HEK293 (cell line): ENCODE measurements around the gene SCAANT1.
A peak's percentile ranks its signal among the peaks of the same experiment; 100 is the strongest.

ENCODE experiments used
- HIC1 ChIP-seq: fragments of 450-650 bp; formaldehyde crosslinking; IDR thresholded peaks from 2 replicates; pipeline ENCODE4 v1.5.1; 2016; ENCODE audit warnings: missing biosample characterization, missing genetic modification characterization
- KLF1 ChIP-seq: fragments of 450-650 bp; formaldehyde crosslinking; IDR thresholded peaks from 2 replicates; pipeline ENCODE4 v1.5.1; 2016; ENCODE audit warnings: missing biosample characterization, missing genetic modification characterization
- KLF10 ChIP-seq: fragments of 450-650 bp; IDR thresholded peaks from 2 replicates; pipeline ENCODE4 v1.5.1; 2018; ENCODE audit warnings: missing biosample characterization, mild to moderate bottlenecking, missing genetic modification characterization
- PRDM10 ChIP-seq: fragments of 450-650 bp; formaldehyde crosslinking; IDR thresholded peaks from 2 replicates; pipeline ENCODE4 v1.5.1; 2016; ENCODE audit warnings: missing biosample characterization, missing genetic modification characterization
- SCRT2 ChIP-seq: fragments of 450-650 bp; formaldehyde crosslinking; IDR thresholded peaks from 2 replicates; pipeline ENCODE4 v1.5.1; 2016; ENCODE audit warnings: missing biosample characterization, missing genetic modification characterization
- TSHZ1 ChIP-seq: fragments of 450-650 bp; formaldehyde crosslinking; IDR thresholded peaks from 2 replicates; pipeline ENCODE4 v1.5.1; 2016; ENCODE audit warnings: missing biosample characterization, missing genetic modification characterization, borderline replicate concordance
- WT1 ChIP-seq: fragments of 450-650 bp; formaldehyde crosslinking; IDR thresholded peaks from 2 replicates; pipeline ENCODE4 v1.5.1; 2016; ENCODE audit warnings: missing biosample characterization, missing genetic modification characterization
- ZBTB10 ChIP-seq: fragments of 450-650 bp; formaldehyde crosslinking; IDR thresholded peaks from 2 replicates; pipeline ENCODE4 v1.5.1; 2016; ENCODE audit warnings: missing biosample characterization, missing genetic modification characterization
- ZBTB21 ChIP-seq: fragments of 450-650 bp; formaldehyde crosslinking; IDR thresholded peaks from 2 replicates; pipeline ENCODE4 v1.5.1; 2017; ENCODE audit warnings: missing biosample characterization, missing genetic modification characterization
- ZBTB48 ChIP-seq: fragments of 450-650 bp; formaldehyde crosslinking; IDR thresholded peaks from 2 replicates; pipeline ENCODE4 v1.5.1; 2016; ENCODE audit warnings: missing biosample characterization, missing genetic modification characterization
- ZBTB7A ChIP-seq: fragments of 450-650 bp; formaldehyde crosslinking; IDR thresholded peaks from 2 replicates; pipeline ENCODE4 v1.5.1; 2016; ENCODE audit warnings: low read depth, missing biosample characterization, missing genetic modification characterization
- ZFP37 ChIP-seq: fragments of 450-650 bp; formaldehyde crosslinking; IDR thresholded peaks from 2 replicates; pipeline ENCODE4 v1.5.1; 2016; ENCODE audit warnings: missing biosample characterization, missing genetic modification characterization
- ZNF133 ChIP-seq: fragments of 450-650 bp; formaldehyde crosslinking; IDR thresholded peaks from 2 replicates; pipeline ENCODE4 v1.5.1; 2016; ENCODE audit warnings: missing biosample characterization, missing genetic modification characterization
- ZNF155 ChIP-seq: fragments of 450-650 bp; formaldehyde crosslinking; IDR thresholded peaks from 2 replicates; pipeline ENCODE4 v1.5.1; 2016; ENCODE audit warnings: missing biosample characterization, missing genetic modification characterization
- ZNF169 ChIP-seq: fragments of 450-650 bp; formaldehyde crosslinking; IDR thresholded peaks from 2 replicates; pipeline ENCODE4 v1.5.1; 2016; ENCODE audit warnings: missing biosample characterization, missing genetic modification characterization
- ZNF202 ChIP-seq: fragments of 450-650 bp; formaldehyde crosslinking; IDR thresholded peaks from 2 replicates; pipeline ENCODE4 v1.5.1; 2016; ENCODE audit warnings: missing biosample characterization, missing genetic modification characterization, borderline replicate concordance
- ZNF211 ChIP-seq: fragments of 450-650 bp; formaldehyde crosslinking; IDR thresholded peaks from 2 replicates; pipeline ENCODE4 v1.5.1; 2016; ENCODE audit warnings: low read depth, missing biosample characterization, missing genetic modification characterization
- ZNF223 ChIP-seq: fragments of 450-650 bp; formaldehyde crosslinking; IDR thresholded peaks from 2 replicates; pipeline ENCODE4 v1.5.1; 2016; ENCODE audit warnings: missing biosample characterization, missing genetic modification characterization
- ZNF335 ChIP-seq: fragments of 450-650 bp; formaldehyde crosslinking; conservative IDR thresholded peaks from 2 replicates; pipeline ENCODE4 v1.5.1; 2016; ENCODE audit warnings: missing biosample characterization, missing genetic modification characterization
- ZNF350 ChIP-seq: fragments of 450-650 bp; formaldehyde crosslinking; IDR thresholded peaks from 2 replicates; pipeline ENCODE4 v1.5.0; 2017; ENCODE audit warnings: missing biosample characterization, mild to moderate bottlenecking, missing genetic modification characterization
- ZNF37A ChIP-seq: fragments of 450-650 bp; IDR thresholded peaks from 2 replicates; pipeline ENCODE4 v1.5.1; 2018; ENCODE audit warnings: missing biosample characterization, missing genetic modification characterization
- ZNF501 ChIP-seq: fragments of 450-650 bp; formaldehyde crosslinking; IDR thresholded peaks from 2 replicates; pipeline ENCODE4 v1.5.1; 2016; ENCODE audit warnings: missing biosample characterization, missing genetic modification characterization
- ZNF514 ChIP-seq: fragments of 450-650 bp; formaldehyde crosslinking; IDR thresholded peaks from 2 replicates; pipeline ENCODE4 v1.5.1; 2016; ENCODE audit warnings: missing biosample characterization, missing genetic modification characterization
- ZNF610 ChIP-seq: fragments of 450-650 bp; formaldehyde crosslinking; IDR thresholded peaks from 2 replicates; pipeline ENCODE4 v1.5.1; 2016; ENCODE audit warnings: missing biosample characterization, missing genetic modification characterization, borderline replicate concordance
- ZNF76 ChIP-seq: fragments of 450-650 bp; formaldehyde crosslinking; IDR thresholded peaks from 2 replicates; pipeline ENCODE4; 2016; ENCODE audit warnings: low read depth, missing biosample characterization, missing genetic modification characterization, borderline replicate concordance
- ZNF776 ChIP-seq: fragments of 450-650 bp; formaldehyde crosslinking; IDR thresholded peaks from 2 replicates; pipeline ENCODE4 v1.5.0; 2017; ENCODE audit warnings: missing biosample characterization, missing genetic modification characterization, borderline replicate concordance
- ZNF777 ChIP-seq: fragments of 450-650 bp; formaldehyde crosslinking; IDR thresholded peaks from 2 replicates; pipeline ENCODE4 v1.5.1; 2017; ENCODE audit warnings: missing biosample characterization, missing genetic modification characterization, borderline replicate concordance
- ZNF791 ChIP-seq: fragments of 450-650 bp; formaldehyde crosslinking; IDR thresholded peaks from 2 replicates; pipeline ENCODE4 v1.5.1; 2016; ENCODE audit warnings: missing biosample characterization, missing genetic modification characterization
- ZSCAN16 ChIP-seq: fragments of 450-650 bp; formaldehyde crosslinking; IDR thresholded peaks from 2 replicates; pipeline ENCODE4 v1.5.1; 2016; ENCODE audit warnings: missing biosample characterization, missing genetic modification characterization

SCAANT1 gene

GRCh38 chr3:63863150-63864007 lies 48.8 kb downstream of the SCAANT1 start, which contains the start of the genes ATXN7 and THOC7 (continued):
- TF ChIP-seq ZNF776 (tag by site-specific recombination) (no peak), KLF1 (tag by site-specific recombination) (0 out of 2 replicates have a peak, but pooled peaks have one; percentile 17), ZNF169 (tag by site-specific recombination) (no peak), PRDM10 (tag by site-specific recombination) (no peak), ZBTB21 (tag by site-specific recombination) (no peak), ZFP37 (tag by site-specific recombination) (no peak), ZNF223 (tag by site-specific recombination) (no peak), ZNF610 (tag by site-specific recombination) (no peak), ZBTB10 (tag by site-specific recombination) (no peak), ZNF350 (no peak), ZNF777 (tag by site-specific recombination) (peak; percentile 55; the same call in 1 of the 2 replicates), ZNF211 (tag by site-specific recombination) (no peak), ZNF76 (peak; percentile 94), ZNF335 (peak; percentile 80), ZNF501 (tag by site-specific recombination) (no peak), KLF10 (no peak), HIC1 (no peak), ZSCAN16 (tag by site-specific recombination) (no peak), ZBTB48 (tag by site-specific recombination) (no peak), ZNF791 (no peak), ZNF133 (tag by site-specific recombination) (no peak), ZBTB7A (no peak), ZNF202 (tag by site-specific recombination) (no peak), ZNF37A (tag by site-specific recombination) (no peak), ZNF155 (tag by site-specific recombination) (no peak), ZNF514 (no peak), TSHZ1 (tag by site-specific recombination) (no peak), SCRT2 (tag by site-specific recombination) (no peak), WT1 (no peak)
